Vagina (tissue), 2 donors: Measurements from ENCODE around the gene ZYG11A.

ENCODE experiments used
- POLR2A ChIP-seq, 2 donors: fragments of 450-650 bp; IDR thresholded peaks; one replicate each; pipeline ENCODE4 v1.6.1; 2017; ENCODE audit warnings: antibody characterized with exemption in 2 of 2, mild to moderate bottlenecking in 2 of 2, moderate library complexity in 2 of 2
- POLR2AphosphoS5 ChIP-seq, 2 donors: sonication (generic); formaldehyde crosslinking; IDR thresholded peaks; one replicate each; pipeline ENCODE4 v1.9.0; 2017; ENCODE audit warnings: antibody characterized with exemption in 2 of 2, mild to moderate bottlenecking in 2 of 2, low read depth in 1 of 2; ENCODE audit not compliant: insufficient read depth in 1 of 2
- TF ChIP-seq, protein P1 (sequence below), 3 experiments: fragments of 450-650 bp in 2 of 3; fragments of 200-600 bp in 1 of 3; sonication (generic) in 1 of 3; IDR thresholded peaks; one replicate each; pipeline ENCODE4 v1.5.1; 2017 to 2019; ENCODE audit warnings: antibody characterized with exemption in 3 of 3, mild to moderate bottlenecking in 2 of 3, moderate library complexity in 2 of 3

DNA sequence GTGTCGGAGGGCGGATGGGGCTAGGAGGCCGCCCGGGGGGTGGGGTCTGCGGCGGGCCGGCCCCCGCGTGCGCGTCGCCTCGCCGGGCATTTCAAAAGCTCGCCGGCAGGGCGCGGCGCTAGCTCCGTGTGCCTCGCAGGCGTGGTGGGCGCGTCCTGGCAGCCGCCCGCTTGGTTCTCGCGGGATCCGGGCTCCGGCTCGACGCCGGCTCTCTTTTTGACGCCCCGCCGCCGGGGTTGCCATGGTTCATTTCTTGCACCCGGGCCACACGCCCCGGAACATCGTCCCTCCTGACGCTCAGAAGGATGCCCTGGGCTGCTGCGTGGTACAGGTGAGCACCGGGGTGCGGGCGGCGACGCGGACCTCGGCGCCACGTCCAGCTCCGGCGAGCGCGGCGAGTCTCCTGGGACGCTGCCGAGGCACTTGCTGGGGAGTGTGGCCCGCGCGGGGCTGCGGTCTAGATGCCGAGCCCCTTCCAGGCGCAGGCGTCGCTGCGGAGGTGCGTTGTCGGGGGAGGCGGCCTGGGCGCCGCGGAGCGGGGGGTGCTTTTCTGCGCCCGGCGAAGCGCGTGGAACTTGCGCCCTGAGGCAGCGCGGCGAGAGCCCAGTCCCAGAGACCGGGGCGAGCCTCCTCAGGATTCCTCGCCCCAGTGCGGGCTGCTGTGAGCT, at the start of gene ZYG11A:
- TF ChIP-seq, protein P1, sequence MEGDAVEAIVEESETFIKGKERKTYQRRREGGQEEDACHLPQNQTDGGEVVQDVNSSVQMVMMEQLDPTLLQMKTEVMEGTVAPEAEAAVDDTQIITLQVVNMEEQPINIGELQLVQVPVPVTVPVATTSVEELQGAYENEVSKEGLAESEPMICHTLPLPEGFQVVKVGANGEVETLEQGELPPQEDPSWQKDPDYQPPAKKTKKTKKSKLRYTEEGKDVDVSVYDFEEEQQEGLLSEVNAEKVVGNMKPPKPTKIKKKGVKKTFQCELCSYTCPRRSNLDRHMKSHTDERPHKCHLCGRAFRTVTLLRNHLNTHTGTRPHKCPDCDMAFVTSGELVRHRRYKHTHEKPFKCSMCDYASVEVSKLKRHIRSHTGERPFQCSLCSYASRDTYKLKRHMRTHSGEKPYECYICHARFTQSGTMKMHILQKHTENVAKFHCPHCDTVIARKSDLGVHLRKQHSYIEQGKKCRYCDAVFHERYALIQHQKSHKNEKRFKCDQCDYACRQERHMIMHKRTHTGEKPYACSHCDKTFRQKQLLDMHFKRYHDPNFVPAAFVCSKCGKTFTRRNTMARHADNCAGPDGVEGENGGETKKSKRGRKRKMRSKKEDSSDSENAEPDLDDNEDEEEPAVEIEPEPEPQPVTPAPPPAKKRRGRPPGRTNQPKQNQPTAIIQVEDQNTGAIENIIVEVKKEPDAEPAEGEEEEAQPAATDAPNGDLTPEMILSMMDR (IDR thresholded peaks at IDR 0.05) = no peak
- TF ChIP-seq POLR2A (IDR thresholded peaks at IDR 0.05) = no peak
- TF ChIP-seq POLR2AphosphoS5 (IDR thresholded peaks at IDR 0.05; ENCODE audit: insufficient read depth in 1 of 2, low read depth in 1 of 2) = no peak
